C4-2B (cell line): ENCODE measurements around the gene SPRY2.
"Not testable (repeated sequence)": the region's sequence is repeated elsewhere in the genome, so short reads cannot be mapped to it uniquely, and the experiment has no call there.

Source experiments
- H3K27ac ChIP-seq: fragments of 450-650 bp; 2 replicates; pipeline ENCODE4 v1.5.1; 2017
- ZFX ChIP-seq: fragments of 450-650 bp; IDR thresholded peaks from 2 replicates; pipeline ENCODE4 v1.6.1; 2017
- TF ChIP-seq, protein P1 (sequence below): fragments of 450-650 bp; conservative IDR thresholded peaks from 2 replicates; pipeline ENCODE4 v1.5.1; 2017; ENCODE audit warnings: mild to moderate bottlenecking

SPRY2 gene

GRCh38 chr13:80348750-80349149 lies 7.8 kb upstream of the SPRY2 start:
- H3K27ac ChIP-seq, result no peak overlapping the region
- TF ChIP-seq, protein P1, sequence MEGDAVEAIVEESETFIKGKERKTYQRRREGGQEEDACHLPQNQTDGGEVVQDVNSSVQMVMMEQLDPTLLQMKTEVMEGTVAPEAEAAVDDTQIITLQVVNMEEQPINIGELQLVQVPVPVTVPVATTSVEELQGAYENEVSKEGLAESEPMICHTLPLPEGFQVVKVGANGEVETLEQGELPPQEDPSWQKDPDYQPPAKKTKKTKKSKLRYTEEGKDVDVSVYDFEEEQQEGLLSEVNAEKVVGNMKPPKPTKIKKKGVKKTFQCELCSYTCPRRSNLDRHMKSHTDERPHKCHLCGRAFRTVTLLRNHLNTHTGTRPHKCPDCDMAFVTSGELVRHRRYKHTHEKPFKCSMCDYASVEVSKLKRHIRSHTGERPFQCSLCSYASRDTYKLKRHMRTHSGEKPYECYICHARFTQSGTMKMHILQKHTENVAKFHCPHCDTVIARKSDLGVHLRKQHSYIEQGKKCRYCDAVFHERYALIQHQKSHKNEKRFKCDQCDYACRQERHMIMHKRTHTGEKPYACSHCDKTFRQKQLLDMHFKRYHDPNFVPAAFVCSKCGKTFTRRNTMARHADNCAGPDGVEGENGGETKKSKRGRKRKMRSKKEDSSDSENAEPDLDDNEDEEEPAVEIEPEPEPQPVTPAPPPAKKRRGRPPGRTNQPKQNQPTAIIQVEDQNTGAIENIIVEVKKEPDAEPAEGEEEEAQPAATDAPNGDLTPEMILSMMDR, result no peak
- no peak for TF ChIP-seq ZFX

DNA sequence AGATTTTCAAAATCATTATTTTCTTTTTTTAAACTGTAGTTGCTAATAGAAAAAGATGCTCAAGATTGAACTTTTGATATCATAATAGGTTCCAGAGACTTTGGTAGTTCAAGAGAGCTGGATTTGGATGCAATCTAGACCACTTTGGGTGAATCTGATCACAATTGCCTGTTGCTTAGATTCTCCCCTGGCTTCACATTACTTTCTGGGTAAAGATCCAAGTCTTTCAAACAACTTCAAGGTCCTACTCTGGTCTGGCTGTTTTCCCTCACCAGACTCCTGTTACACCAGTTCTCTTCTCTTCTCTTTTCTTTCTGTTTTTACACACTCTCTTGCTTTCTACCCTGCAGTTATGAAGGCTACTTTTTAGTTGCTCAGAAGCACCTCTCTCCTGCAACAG lies 7.4 kb upstream of the SPRY2 start:
- TF ChIP-seq ZFX, result no peak
- TF ChIP-seq, protein P1, result no peak

GRCh38 chr13:80345771-80346510 lies 5.0 kb upstream of the SPRY2 start:
- no peak overlapping the region for H3K27ac ChIP-seq
- TF ChIP-seq, protein P1, result no peak
- TF ChIP-seq ZFX, result no peak

More for the DNA sequence above, 7.4 kb upstream of the SPRY2 start:
- no peak overlapping the region for H3K27ac ChIP-seq

- H3K27ac ChIP-seq, result not testable (repeated sequence)
Measured at GRCh38 chr13:80344032-80344431, 3.1 kb upstream of the SPRY2 start.

DNA sequence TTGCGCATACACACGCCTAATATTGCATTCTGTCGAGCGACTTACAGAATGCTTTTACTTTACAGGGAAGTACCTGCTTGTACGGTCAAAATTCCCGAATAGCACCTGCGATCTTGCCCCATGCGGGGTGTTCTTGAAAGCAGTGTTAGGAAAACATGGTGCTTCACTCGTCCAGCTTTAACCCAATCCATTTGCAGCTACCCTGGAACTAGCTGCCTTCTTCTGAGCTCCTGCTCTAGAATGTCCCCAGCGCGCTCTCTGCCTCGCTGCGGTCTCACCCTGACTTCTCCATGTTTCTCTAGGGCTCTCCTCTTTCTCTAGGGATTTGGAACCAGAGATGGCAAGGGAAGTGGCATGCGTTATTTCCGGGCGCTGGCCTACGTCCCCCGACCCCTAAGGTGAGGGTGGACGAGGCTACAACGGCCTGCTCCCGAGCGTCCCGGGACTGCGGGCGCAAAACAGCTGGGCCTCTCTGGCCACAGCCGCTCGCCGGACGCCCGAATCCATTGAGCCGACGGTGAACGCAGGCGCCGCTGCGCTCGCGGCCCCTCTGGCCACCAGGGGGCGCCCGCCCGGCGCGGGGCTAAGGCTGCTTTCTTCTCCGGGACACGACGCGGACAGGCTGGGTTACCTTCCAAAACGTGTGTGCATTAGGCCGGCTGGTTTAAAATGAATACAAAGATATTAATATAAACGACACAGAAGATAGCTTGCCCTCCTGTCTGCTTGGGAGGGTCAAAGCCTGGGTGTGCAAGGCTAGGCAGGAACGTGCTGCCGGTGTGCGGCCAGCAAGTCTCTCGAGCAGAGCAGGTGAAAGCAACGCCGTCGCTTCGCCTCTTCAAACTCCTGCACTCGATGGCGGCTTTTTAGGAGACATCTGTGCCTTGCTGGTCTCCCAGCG lies 1.8 kb upstream of the SPRY2 start:
- no peak overlapping the region for H3K27ac ChIP-seq
- TF ChIP-seq, protein P1, result peak; percentile 96
- no peak for TF ChIP-seq ZFX

GRCh38 chr13:80341756-80342370 lies 937 bp upstream of the SPRY2 start:
- TF ChIP-seq, protein P1, result no peak
- TF ChIP-seq ZFX, result no peak
- peak overlapping the region; percentile 38 for H3K27ac ChIP-seq

DNA sequence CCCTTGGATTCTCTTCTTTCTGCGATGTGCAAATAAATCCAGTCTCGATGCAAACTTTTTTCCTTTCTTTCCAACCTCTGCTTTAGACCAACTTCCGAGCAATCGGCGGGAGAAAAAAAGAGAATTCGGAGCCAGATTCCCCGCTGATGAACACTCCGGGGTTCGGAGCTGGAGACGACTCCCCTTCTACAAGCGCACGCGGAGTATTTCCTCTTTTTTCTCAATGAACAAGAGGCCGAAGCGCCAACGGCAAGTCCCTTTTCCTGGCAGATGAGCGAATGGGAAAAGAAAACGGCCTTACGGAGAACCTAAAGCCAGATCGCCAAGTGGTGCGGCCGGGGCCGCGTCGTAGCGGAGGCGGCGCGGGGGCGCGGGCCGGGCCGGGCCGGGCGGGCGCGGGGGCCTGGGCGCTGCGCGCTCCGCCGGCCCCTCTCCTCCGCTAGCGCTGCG lies 250 bp downstream of the SPRY2 start:
- TF ChIP-seq ZFX, result 0 out of 2 replicates have a peak, but pooled peaks have one; percentile 27
- TF ChIP-seq, protein P1, result no peak

More for the DNA sequence above, 250 bp downstream of the SPRY2 start:
- H3K27ac ChIP-seq, result peak overlapping the region; percentile 38
